ENCODE data around the gene TRPM4.
"Not testable (repeated sequence)": the region's sequence is repeated elsewhere in the genome, so short reads cannot be mapped to it uniquely, and the experiment has no call there.

- not testable (repeated sequence) for TF ChIP-seq CTCF, POLR2A, POLR2AphosphoS5 (IDR thresholded peaks at IDR 0.05)
These were observed 11.2 kb upstream of the TRPM4 start for GRCh38 chr19:49146408-49146770.
